LoVo (cell line): ENCODE data around the gene HRNR.
"Not testable (repeated sequence)": the region's sequence is repeated elsewhere in the genome, so short reads cannot be mapped to it uniquely, and the experiment has no call there.

Experiments used
- DNase-seq: peaks from one replicate; pipeline ENCODE4 v3.0.0-alpha.2; 2016; ENCODE audit warnings: low spot score

Gene HRNR

DNA sequence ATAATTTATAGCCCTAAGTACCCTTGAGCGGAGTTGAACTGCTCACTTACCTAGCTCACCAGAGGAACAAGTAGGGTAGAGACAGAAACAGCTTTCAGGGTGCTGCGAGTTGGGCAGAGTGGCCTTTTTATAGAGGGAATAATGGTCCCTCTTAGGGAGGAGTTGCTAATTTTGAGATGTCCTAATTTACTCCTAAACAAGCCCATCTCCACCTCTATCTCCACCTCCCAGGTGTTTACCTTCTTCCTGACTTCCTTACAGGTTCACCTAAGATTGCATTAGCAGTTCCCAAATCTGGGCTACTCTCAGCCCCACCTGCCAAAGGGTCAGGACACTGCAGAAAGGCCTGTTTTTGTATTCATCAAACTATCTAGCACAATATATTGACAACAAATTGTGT is at the start of gene HRNR:
TSS of gene HRNR (minus strand) at position 101 of the 400 bp plus-strand sequence. CDS start 940 bp downstream, outside the sequence.
- DNase-seq = no peak

DNA sequence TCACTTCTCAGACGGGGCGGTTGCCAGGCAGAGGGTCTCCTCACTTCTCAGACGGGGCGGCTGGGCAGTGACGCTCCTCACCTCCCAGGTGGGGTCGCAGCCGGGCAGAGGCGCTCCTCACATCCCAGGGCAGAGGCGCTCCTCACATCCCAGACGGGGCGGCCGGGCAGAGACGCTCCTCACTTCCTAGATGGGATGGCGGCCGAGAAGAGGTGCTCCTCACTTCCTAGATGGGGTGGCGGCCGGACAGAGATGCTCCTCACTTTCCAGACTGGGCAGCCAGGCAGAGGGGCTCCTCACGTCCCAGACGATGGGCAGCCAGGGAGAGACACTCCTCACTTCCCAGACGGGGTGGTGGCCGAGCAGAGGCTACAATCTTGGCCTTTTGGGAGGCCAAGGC is 32.4 kb upstream of the HRNR start:
- DNase-seq = not testable (repeated sequence)

DNA sequence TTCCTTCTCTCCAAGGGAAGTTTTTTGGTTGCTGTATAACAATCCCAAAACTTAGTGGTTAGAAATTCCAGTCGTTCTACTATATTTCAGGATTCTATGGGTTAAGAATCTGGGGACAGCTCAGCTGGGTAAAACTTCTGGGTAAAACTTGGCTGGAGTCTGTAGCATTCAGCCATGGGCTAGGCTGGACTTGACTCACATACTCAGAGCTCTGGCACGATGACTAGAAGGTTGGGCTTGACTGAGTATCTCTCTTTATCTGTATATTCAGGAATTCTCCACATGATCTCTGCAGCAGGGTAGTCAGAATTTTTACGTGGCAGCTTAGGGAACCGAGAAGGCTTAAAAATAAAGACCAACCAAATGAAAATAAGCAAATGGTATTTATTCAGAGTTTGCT is 28.2 kb upstream of the HRNR start:
- DNase-seq = no peak

DNA sequence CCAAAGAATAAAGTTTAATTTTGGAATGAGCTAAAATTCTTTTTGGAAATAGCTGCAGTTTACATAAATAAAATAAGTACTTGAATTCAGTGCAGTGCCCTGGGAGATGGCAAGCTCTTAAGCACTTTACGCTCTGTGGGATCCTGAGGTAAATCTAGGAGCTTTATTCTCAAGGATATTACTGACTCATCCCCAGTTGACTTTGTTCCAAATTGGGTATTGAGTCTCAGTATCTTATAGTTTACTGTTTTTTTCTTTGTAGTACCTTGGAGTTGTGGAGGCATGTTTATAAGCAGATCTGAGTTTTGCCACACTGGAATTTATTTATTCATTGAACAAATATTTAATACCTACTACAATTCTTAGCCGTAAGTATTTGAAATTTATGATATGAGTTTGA is 27.4 kb upstream of the HRNR start:
- no peak for DNase-seq

DNA sequence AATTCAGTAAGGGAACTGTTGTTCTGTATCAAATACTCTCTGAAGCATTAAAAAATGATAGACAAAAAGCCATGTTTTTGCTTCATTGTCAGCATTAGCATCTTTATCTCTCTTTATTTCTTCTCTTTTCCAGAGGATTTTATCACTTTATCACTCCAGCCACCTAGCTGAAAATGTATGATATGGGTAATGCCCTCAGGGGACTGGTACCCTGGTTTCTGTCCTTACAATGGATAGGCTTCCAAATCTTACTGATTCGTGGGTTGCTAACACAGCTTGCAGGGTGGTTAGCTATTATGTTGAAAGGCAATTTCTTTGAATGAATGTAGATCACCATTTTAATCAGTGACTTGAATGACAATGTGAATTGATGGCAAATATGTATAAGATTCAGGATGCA is 23.3 kb upstream of the HRNR start:
- no peak for DNase-seq

DNA sequence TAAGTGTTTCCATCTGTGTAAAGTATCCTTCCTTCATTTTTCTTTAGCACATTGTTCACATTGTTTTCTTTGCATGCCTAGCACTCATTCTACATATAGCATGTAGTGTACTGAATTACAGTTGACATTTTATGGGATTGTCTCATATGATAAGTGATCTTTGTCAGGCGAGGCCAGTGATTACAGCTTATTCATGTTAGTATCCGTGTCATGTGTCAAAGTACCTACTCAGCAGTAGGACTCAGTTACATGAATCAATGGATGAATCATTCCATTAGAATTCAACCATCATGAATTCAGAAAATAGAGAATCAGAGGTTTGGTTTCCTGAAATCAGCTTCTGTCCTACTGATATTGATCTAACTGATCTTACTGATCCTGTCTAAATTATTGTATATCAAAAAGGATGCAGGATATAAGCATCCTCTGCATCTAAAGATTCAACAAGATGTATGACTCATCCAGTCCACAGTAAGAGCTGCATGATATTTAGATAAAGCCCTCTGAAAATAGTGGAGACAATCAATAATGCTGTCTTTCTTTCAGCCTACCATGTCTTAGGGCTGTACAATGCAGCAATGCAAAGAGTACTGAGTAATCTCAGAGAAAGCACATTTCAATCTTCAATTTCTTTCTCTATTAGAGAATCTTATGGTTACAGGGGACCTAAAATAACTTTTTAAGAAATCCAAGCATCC is 20.7 kb upstream of the HRNR start:
- no peak for DNase-seq

DNA sequence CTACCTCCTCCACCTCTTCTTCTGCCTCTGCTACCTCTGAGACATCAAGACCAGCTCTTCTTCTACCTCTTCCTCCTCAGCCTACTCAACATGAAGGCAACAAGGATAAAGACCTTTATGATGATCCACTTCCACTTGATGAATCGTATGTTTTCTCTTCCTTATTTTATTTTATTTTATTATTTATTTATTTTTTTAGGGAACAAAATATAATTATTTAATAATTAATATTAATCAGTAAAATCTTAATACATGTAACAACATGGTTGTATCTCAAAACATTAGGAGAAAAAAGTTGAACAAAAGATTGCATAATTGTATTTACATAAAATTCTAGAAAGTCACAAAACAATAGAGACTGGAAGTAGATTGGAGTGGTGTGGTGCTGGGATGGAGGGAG is 13.1 kb upstream of the HRNR start:
- DNase-seq = no peak

DNA sequence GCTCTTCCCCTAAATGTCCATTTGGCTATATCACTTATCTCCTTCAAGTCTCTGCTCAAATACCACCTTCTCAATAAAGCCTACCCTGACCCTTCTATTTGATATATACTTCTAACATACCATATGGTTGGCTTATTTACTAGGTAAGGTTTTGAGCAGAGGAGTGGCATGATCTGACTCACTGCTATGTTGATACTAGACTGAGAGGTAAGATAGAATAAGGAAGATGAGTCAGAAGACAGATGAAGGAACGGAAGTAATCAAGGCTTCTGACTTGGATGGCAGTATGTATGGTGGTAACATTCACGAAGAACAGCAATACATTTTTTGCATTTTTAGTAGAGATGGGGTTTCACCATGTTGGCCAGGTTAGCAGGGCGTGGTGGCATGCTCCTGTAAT is 4.8 kb upstream of the HRNR start:
- peak; percentile 7 for DNase-seq

DNA sequence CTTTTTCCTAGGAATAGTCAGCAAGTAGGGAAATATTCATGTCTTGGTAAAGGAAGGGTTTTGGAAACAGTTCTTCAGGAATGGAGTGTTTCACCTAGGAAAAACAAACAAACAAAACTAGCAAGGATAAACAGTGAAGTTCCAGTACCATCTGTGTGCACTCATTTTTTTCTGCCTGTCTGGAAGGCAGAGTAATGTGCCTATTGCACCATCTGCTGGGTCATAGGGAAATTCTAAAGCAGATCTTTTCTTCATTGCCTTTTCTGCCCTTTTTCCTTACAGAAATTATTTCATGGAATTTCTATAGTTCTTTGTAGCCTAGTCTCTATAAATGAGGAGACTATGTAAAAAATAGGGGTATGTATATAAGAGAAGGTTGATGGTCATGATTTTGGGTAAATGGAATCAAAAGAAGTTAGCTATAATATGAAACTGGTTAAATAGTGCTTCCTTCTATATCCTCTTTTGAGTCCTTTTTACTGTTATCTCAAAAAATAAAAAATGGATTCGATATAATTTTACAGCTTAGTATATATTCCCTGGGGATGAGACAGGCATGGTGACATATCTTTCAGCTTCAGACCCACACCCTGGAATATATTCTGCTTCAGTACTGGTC is 3.4 kb upstream of the HRNR start:
- DNase-seq = no peak

DNA sequence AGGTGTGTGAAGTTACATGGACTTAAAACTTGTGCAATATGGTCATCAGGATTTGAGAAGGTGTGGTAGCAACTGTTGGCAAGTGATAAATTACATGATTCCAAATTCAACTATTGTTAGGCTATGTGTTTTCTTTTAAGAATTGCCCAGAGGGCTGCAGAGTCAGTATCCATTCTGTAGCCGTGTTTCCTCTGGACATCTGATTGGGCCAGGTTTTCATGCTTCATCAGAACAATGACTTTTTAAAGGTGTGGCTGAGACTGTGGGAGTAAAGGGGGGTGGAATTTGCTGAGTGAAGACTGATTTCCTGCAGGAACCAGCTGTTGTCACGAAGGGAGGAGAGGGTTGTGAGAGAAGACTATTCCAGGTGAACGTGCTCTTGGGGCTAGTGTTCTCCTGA is 1.7 kb upstream of the HRNR start:
- DNase-seq = no peak

DNA sequence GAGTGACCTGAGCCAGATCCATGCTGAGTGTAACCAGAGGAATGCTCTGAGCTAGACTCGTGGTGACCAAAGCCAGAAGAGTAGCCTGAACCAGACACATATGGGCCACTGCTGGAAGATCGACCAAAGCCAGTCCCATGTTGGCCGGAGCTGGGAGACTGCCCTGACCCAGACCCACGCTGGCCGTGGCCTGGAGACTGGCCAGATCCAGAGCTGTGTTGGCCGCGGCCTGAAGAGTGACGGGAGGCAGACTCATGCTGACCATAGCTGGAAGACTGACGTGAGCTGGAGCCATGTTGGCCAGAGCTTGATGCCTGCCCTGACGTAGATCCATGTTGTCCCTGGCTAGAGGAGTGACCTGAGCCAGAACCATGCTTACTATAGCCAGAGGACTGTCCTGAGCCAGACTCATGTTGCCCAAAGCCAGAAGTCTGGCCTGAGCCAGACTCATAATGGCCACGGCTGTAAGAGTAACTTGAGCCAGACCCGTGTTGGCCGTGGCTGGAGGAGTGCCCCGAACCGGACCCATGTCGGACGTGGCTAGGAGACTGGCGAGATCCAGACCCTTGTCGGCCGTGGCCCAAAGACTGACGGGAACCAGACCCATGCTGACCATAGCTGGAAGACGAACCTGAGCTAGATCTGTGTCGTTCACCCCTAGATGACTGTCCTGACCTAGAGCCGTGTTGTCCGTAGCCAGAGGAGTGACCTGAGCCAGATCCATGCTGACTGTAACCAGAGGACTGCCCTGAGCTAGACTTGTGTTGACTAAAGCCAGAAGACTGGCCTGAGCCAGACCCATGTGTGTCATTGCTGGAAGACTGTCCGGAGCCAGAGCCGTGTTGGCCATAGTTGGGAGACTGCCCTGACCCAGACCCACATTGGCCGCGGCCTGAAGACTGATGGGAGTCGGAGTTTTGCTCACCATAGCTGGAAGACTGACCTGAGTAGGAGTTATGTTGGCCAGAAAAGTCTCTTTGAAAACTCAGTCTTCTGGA is 3.5 kb downstream of the HRNR start:
- no peak for DNase-seq

DNA sequence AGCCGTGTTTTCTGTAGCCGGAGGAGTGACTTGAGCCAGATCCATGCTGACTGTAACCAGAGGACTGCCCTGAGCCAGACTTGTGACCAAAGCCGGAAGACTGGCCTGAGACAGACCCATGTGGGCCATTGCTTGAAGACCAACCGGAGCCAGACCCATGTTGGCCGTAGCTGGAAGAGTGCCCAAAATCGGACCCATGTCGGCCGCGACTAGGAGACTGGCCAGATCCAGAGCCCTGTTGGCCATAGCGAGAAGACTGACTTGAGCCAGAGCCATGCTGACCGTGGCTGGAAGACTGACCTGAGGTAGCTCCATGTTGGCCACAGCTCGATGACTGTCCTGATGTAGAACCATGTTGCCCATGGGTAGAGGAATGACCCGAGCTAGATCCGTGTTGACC is 4.6 kb downstream of the HRNR start:
- not testable (repeated sequence) for DNase-seq

DNA sequence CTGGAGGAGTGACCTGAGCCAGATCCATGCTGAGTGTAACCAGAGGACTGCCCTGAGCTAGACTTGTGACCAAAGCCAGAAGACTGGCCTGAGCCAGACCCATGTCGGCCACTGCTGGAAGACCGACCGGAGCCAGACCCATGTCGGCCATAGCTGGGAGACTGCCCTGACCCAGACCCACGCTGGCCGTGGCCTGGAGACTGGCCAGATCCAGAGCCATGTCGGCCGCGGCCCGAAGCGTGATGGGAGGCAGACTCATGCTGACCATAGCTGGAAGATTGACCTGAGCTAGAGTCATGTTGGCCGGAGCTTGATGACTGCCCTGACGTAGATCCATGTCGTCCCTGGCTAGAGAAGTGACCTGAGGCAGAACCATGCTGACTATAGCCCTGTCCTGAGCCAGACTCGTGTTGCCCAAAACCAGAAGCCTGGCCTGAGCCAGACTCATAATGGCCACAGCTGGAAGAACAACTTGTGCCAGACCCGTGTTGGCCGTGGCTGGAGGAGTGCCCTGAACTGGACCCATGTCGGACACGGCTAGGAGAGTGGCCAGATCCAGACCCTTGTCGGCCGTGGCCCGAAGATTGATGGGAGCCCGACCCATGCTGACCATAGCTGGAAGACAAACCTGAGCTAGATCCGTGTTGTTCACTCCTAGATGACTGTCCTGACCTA is 5.1 kb downstream of the HRNR start:
- no peak for DNase-seq

DNA sequence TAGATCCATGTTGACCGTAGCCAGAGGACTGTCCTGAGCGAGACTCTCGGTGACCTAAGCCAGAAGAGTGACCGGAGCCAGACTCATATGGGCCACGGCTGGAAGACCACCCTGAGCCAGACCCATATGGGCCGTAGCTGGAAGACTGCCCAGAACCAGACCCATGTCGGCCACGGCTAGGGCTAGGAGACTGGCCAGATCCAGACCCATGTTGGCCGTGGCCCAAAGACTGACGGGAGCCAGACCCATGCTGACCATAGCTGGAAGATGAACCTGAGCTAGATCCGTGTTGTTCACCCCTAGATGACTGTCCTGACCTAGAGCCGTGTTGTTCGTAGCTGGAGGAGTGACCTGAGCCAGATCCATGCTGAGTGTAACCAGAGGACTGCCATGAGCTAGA is 8.4 kb downstream of the HRNR start:
- not testable (repeated sequence) for DNase-seq

DNA sequence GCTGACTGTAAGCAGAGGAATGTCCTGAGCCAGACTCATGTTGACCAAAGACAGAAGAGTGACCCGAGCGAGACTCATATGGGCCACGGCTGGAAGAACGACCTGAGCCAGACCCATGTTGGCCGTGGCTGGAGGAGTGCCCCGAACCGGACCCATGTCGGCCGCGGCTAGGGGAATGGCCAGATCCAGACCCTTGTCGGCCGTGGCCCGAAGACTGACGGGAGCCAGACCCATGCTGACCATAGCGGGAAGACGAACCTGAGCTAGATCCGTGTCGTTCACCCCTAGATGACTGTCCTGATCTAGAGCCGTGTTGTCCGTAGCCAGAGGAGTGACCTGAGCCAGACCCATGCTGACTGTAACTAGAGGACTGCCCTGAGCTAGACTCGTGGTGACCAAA is 9.1 kb downstream of the HRNR start:
- not testable (repeated sequence) for DNase-seq

DNA sequence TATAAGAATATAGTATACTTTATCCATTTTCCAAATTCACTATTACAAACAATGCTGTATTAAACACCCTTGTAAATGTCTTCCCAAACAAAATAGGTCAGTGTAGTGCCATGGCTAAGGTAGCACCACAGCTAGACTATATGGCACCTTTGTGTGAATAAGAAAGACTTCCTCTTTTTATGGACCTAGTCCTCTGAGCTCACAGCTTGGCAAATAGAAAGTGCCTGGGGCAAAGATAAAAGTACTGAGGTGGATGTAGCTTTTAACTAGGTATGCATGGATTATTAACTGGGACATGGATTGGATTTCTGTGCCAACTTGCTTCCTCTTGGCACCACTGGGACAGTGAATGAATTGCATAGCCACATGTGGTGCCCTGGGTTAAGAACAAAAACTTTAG is 25.0 kb downstream of the HRNR start:
- DNase-seq = no peak

DNA sequence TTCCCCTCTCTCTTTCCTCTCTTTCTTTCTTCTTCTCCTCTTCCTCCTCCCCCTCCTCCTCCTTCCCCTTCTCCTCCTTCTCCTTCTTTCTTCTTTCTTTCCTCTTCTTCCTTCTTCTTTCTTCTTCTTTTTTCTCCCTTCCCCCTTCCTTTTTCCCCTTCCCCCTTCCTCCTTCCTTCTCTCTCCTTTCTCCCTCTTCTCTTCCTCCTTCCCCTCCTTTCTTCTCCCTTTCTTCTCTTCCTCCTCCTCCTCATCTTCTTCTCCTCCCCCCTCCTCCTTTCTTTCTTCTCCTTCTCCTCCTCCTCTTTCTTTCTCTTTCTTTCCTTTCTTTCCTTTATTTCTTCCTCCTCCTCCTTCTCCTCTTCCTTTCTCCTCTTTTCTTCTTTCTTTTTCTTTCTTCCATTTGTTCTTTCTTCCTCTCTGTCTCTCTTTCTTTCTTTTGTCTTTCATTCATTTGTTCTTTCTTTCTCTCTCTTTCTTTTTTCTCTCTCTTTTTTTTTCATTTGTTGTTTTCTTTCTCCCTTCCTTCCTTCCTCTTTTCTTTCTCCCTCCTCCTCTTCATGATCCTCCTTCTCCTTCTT is 26.5 kb downstream of the HRNR start:
- DNase-seq = no peak

DNA sequence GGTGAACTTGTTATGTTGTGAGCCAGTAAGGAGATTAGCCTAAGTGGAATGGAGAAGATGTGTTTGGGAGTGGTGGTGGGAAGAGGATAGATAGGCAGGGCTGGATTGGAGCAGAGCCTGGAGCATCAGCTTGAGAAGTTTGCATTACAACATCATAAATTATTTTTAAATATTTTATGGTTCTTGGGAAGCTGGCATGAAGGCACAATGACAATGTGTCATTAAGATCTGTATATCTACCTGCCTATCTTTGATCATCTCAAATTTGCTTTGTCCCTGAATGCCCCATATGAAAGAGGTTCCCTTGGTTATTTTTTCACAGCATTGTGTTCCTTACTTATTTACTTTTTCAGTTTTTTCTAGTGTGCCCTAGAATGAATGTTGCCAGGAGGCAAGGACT is 32.3 kb downstream of the HRNR start:
- no peak for DNase-seq

DNA sequence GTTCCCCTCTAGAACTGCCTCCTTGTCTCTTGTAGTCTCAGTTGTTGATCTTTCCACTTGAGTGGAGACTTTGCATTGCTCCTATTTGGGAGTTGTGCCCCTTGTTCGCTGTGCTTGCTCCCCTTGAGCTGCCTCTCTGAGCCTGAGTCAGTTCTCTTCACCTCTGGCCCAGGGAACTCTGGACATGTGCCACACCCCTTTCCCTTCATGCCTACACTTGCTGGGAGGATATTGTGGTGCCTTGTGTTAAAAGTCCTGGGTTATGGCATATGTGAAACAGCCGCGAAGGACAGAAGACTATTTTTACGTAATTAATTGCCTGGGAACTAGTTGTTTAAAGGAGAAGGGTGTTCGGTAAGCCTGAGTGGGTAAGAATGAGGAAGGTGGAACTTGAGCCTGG is 32.7 kb downstream of the HRNR start:
- DNase-seq = no peak

DNA sequence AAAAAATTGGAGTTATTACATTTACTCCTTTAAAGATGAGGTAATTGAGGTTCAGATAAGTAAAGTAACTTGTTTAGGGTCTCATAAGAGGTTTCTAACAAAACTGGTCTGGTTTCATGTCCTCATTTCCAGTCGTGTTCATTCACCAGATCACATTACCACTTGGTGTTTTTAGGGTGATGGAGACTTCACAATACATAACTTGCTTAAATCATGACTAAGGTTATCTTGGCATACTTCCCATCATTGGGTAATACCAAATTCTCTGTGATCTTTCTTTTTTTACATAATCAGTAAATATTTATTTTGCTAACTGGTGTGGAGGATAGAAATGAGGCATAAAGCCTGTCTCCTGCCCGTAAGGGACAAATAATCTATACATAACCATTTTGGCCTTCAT is 33.4 kb downstream of the HRNR start:
- no peak for DNase-seq

DNA sequence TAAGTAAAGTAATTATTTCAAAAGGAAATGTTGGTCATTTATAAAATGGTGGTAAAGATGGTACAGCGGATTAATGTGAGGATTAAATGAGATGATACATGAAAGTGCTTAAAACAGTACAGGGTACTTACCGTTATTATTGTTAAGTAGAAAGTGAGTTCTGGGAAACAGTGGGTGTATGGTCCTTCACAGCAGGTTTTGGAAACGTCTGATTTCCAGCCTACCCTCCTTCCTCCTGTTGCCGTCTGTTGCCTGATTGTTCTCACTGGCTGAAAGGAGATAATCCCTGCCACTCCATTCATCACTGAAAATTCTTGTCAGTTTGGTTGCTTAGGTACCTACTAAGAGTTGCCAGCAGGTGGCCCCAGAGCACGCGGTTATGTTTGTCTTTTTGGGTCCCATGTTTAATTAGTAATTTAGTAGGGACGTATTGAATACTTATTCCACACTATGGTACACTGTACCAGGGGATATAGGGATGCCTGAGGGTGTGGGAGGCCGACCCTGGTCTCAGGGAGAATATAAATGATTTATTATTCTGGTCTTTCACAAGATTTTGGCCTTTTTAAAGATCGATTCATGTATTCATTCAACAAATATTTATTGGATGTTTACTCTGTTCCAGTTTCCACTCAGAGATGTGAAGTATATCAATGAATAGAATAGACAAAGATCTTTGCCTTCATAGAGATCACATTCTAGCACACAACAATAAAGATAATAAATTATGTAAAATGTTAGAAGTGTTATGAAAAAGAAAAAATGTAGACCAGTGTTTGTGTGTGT is 34.1 kb downstream of the HRNR start:
- peak; percentile 63 for DNase-seq
